NCI-H510A treated with DMSO at 0.1 percent for 48 hours (cell line): ENCODE data around the gene SH3RF3.

Experiments used
- DNase-seq: peaks from one replicate; lab custom pipeline; 2025; lab: John Stamatoyannopoulos, UW

SH3RF3 gene

GRCh38 chr2:109352898-109353689, 224.1 kb downstream of the SH3RF3 start:
- no peak for DNase-seq

GRCh38 chr2:109353806-109354745, 225.1 kb downstream of the SH3RF3 start:
- no peak for DNase-seq

GRCh38 chr2:109355192-109355843, 226.3 kb downstream of the SH3RF3 start:
- DNase-seq: no peak

GRCh38 chr2:109356324-109357035, 227.5 kb downstream of the SH3RF3 start:
- no peak for DNase-seq

- DNase-seq: no peak
Measured at GRCh38 chr2:109364217-109364616, 235.2 kb downstream of the SH3RF3 start.

- DNase-seq: no peak
Measured at GRCh38 chr2:109365131-109365530, 236.1 kb downstream of the SH3RF3 start.

GRCh38 chr2:109367683-109368082, 238.7 kb downstream of the SH3RF3 start:
- DNase-seq: no peak

- no peak for DNase-seq
Measured at GRCh38 chr2:109368798-109369197, 239.8 kb downstream of the SH3RF3 start.

- DNase-seq: no peak
Measured at GRCh38 chr2:109369671-109370191, 240.7 kb downstream of the SH3RF3 start.

GRCh38 chr2:109370399-109371035, 241.5 kb downstream of the SH3RF3 start:
- DNase-seq: no peak

- DNase-seq: no peak
Measured at GRCh38 chr2:109371481-109372170, 242.6 kb downstream of the SH3RF3 start.

GRCh38 chr2:109372171-109372568, 243.2 kb downstream of the SH3RF3 start:
- DNase-seq: no peak

GRCh38 chr2:109372614-109373013, 243.6 kb downstream of the SH3RF3 start:
- no peak for DNase-seq

- no peak for DNase-seq
Measured at GRCh38 chr2:109373791-109374547, 245.0 kb downstream of the SH3RF3 start.

GRCh38 chr2:109374548-109375130, 245.6 kb downstream of the SH3RF3 start:
- DNase-seq: no peak

GRCh38 chr2:109375131-109375561, 246.1 kb downstream of the SH3RF3 start:
- no peak for DNase-seq

- no peak for DNase-seq
Measured at GRCh38 chr2:109375656-109376055, 246.7 kb downstream of the SH3RF3 start.

- DNase-seq: no peak
Measured at GRCh38 chr2:109376115-109376514, 247.1 kb downstream of the SH3RF3 start.

- no peak for DNase-seq
Measured at GRCh38 chr2:109376796-109377495, 247.9 kb downstream of the SH3RF3 start.
